HG03469 (cell line): ENCODE data around the gene SMKR1.
"Not testable (repeated sequence)": the region's sequence is repeated elsewhere in the genome, so short reads cannot be mapped to it uniquely, and the experiment has no call there.

ENCODE experiments used
- ATAC-seq: cut with Tn5 transposase; IDR thresholded peaks from one replicate; pipeline ENCODE4 v1.9.1; 2021; ENCODE audit warnings: mild to moderate bottlenecking, moderate library complexity, moderate number of reproducible peaks; ENCODE audit not compliant: unreplicated experiment

Gene SMKR1

DNA sequence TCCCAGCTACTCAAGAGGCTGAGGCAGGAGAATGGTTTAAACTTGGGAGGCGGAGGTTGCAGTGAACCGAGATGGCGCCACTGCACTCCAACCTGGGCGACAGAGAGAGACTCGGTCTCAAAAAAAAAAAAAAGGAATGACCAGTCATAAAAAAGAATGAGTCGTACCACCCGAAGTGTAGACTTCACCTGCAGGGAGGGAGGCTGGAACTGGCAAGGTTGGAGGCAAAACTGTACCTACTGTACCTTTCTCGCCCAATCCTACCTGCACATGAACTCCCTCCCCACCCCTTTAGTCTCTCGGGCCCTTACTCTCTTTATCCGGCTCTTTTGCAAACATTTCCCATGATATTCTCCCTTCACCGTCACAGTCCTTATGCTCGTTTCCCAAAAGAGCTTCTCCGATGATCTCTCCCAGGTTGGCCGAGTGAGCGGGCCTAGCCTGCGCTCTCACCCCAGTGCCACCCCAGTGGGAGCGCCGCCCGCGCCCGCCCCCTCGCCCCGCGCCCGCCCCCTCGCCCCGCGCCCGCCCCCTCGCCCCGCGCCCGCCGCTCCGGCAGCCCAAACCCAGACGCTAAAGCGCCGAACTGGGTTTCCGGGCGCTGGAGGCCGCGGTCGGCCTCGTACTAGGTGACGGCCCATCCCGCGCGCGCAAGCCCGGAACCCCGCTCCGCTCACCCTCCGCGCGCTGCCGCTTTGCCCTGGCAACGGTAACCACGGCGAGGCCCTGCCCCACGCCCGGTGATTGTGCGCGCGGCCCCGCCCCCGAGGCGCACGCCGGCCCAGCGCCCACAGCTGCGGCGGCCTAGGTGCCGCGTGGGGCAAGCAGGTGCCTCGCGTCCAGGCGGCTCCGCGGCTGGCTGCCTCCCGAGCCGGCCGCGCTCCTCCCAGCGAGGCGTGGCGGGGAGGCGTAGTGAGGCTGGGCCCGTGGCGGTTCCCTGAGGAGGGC, at the start of gene SMKR1:
Gene SMKR1 (plus strand): TSS at position 772 of the 948 bp plus-strand sequence. CDS start 294 bp downstream, outside the sequence.
- ATAC-seq, result peak; percentile 75

DNA sequence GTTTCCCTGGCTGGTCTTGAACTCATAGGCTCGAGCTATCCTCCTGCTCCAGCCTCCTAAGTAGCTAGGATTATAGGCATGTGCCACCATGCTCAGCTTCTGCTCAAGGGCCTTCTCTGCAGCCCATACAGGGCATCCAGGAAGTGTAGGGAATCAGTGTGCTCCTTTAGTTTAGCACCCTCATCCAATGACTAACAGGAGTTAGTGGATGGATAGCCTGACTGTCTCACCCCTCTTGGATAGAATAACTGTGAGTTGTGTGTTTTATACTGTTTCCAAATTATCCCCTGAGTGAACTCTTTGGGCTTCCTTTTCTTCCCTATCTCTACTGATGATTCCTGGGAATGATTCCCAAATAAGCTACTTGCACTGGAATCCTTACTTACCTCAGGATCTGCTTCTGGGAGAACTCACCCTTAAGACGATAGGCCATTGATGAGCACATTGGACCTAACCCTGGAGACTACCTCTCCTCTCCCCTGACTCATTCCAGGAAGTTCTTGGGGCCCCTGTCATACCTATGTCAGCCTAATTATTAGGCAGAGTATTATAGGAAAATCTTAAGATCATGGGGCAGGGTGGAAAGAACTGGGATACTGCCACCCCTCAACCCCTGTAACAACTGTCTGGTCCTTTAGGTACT, 49.6 kb upstream of the SMKR1 start:
- no peak for ATAC-seq

DNA sequence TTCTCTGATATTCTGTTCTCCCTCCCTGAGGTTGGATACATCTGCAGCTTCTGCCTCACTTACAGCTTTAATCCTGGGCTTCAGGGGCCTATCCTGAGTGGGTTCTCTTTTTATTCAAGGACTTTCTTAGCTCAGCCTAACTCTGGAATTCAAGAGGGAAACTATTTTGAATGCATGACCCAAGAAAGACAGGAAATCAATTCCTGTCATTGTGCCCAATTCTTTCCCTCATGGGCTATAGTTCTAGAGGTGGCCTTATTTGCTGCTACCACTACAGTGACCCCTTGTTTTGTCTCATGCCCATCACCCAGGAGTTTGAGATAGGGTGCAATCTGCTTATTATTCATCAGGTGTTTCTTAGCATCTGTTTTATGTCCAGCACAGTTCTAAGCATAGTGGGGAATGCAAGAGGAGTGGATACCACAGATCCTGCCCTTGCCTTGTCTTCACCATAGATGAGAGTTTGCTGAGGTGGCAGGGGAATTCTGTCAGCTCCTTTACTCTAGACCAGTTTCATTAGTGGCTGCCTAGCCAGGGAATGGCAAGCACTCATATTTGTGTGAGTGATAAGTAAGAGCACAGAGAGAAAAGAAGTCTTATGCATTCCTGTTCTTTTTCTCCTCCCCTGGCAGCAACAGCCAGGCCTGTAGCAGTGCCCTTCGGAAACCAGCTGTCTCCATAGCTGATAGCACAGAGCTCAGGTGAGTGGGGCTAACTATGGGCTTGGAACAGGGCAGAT, 48.7 kb upstream of the SMKR1 start:
- no peak for ATAC-seq

DNA sequence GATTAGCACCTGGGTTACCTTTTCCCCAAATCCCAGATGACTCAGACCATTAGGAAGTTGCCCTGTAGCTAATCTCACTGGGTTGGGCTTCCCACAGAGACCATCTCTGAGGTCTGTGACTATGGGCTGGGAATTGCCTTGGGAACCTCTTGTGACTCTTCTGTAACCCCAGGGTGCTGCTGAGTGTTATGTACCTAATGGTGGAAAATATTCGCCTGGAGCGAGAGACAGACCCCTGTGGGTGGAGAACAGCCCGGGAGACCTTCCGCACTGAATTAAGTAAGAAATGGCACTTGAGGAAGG, 48.1 kb upstream of the SMKR1 start:
- ATAC-seq, result no peak

- no peak for ATAC-seq
Observed at GRCh38 chr7:129456421-129456820, 45.9 kb upstream of the SMKR1 start.

- ATAC-seq, result no peak
Observed at GRCh38 chr7:129457101-129457500, 45.2 kb upstream of the SMKR1 start.

DNA sequence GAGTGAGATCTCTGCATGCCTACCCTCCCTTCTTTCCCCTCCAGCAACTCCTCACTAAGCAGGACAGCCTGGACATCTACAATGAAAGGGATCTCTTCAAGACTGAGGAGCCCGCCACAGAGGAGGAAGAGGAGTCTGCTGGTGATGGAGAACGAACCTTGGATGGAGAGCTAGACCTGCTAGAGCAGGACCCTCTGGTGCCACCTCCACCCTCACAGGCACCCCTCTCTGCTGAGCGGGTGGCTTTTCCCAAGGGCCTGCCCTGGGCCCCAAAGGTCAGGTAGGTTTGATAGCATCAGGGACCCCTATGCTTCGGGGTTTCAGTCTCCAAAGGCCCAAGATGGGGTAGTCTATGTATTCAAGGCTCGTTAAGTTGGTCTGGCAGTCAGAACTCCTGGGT, 44.2 kb upstream of the SMKR1 start:
- no peak for ATAC-seq

- no peak for ATAC-seq
Observed at GRCh38 chr7:129461809-129462208, 40.5 kb upstream of the SMKR1 start.

- ATAC-seq, result no peak
Observed at GRCh38 chr7:129462420-129462819, 39.9 kb upstream of the SMKR1 start.

- ATAC-seq, result no peak
Observed at GRCh38 chr7:129464194-129464593, 38.1 kb upstream of the SMKR1 start.

- no peak for ATAC-seq
Observed at GRCh38 chr7:129465080-129465479, 37.3 kb upstream of the SMKR1 start.

GRCh38 chr7:129466796-129467195, 35.5 kb upstream of the SMKR1 start:
- no peak for ATAC-seq

GRCh38 chr7:129468087-129468486, 34.2 kb upstream of the SMKR1 start:
- ATAC-seq, result no peak

GRCh38 chr7:129468547-129468946, 33.8 kb upstream of the SMKR1 start:
- ATAC-seq, result no peak

- no peak for ATAC-seq
Observed at GRCh38 chr7:129469930-129470329, 32.4 kb upstream of the SMKR1 start.

DNA sequence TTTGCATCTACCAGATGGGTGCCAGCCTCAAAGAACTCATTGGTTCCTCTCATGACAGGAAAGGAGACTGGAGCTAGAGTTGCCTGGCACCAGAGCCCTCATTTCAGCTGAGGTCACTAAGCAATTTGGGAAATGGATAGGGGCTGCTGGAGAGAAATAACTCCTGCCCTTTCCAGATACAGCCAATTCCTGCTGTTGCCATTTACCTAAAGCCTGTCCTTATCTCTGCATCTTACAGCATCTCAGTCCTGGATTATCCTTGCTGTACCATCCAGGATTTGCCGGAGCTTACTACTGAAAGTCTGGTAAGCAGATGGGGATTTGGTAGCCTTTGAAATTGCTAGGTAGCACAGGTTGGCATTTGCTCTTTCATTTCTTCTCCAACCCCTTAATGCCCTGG, 31.9 kb upstream of the SMKR1 start:
- no peak for ATAC-seq

- ATAC-seq, result no peak
Observed at GRCh38 chr7:129471402-129471827, 30.9 kb upstream of the SMKR1 start.

DNA sequence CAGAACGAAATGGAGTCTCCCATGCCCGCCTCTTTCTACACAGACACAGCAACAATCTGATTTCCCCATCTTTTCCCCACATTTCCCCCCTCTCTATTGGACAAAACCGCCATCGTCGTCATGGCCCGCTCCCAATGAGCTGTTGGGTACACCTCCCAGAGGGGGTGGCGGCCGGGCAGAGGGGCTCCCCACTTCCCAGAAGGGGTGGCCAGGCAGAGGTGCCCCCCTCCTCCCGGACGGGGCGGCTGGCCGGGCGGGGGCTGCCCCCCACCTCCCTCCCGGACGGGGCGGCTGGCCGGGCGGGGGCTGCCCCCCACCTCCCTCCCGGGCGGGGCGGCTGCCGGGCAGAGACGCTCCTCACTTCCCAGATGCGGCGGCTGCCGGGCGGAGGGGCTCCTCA, 26.4 kb upstream of the SMKR1 start:
- ATAC-seq, result not testable (repeated sequence)

- ATAC-seq, result not testable (repeated sequence)
Observed at GRCh38 chr7:129476398-129476797, 25.9 kb upstream of the SMKR1 start.

- ATAC-seq, result no peak
Observed at GRCh38 chr7:129479831-129480230, 22.5 kb upstream of the SMKR1 start.

DNA sequence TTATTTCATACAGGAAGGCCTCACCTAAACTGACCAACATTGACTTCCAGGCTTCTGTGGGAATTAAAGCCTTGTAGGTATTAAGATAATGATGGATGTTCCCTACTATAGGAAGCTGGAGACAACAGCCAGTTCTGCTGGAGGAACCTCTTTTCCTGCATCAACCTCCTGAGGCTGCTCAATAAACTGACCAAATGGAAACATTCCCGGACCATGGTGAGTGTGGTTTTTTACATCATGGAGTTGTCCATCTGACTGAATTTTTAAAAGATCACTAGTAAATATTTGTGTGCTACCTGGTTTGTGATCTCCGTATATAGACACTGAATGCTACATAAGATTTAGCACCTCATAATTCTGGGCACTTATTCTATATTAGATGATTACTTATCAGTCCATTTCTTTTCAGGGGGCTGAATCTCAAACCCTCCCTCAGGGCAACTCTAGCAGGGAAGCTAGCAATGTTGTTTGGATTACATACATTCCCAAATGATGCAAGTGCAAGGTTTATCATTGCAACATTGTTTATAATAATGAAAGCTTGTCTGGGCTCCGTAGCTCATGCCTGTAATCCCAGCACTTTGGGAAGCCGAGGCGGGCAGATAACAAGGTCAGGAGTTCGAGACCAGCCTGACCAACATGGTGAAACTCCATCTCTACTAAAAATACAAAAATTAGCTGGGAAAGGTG, 21.5 kb upstream of the SMKR1 start:
- no peak for ATAC-seq
